ENCODE data around the gene ROPN1L. TPM values are rescaled to one million over a fixed set of nuclear protein-coding genes. Genes with fewer than 3 reads are reported as not detected.

ROPN1L gene
- total and polyA plus RNA-seq, 2 of the 13 experiments (the other 11 are each of a cell fraction or from before 2014, with no cell fraction given), result not detected

- FAIRE-seq, result no peak
Measured at GRCh38 chr5:10446490-10446889, 4.8 kb downstream of the ROPN1L start.

GRCh38 chr5:10447041-10447440 lies 5.4 kb downstream of the ROPN1L start:
- no peak for DNase-seq (ENCODE audit: low spot score)
- FAIRE-seq, result no peak
- H3K4me1 ChIP-seq (ENCODE audit: insufficient read depth, low read length), result peaks cover 13% of the 10 kb centered on the region; the same call in 1 of the 2 replicates
- peaks cover 0 to 13% of the 10 kb centered on the region in 2 experiments; a peak in 3 of 5 replicates for H3K27me3 ChIP-seq (ENCODE audit: control insufficient read depth in 1 of 2, insufficient read depth in 2 of 2, low read length in 2 of 2)
- no peak for ATAC-seq
- H3K9ac ChIP-seq (ENCODE audit: insufficient read depth, low read depth, low read length), result no peak overlapping the region
- ChIA-PET CTCF (ENCODE audit: low intra/inter-chr PET ratio, low total read pairs) (no interaction called here), POLR2A (no interaction called here)
- H3K4me3 ChIP-seq (replicated peaks in 1 of 3; ENCODE audit: insufficient read depth in 1 of 3, low read depth in 2 of 3, low read length in 3 of 3), result no peak overlapping the region
- in situ Hi-C loops (cut with HindIII; ENCODE audit: extremely low pct_ligation_motif_present, low pct_unique_long_range_greater_than_20kb), result no loop called here
- H3K36me3 ChIP-seq (replicated peaks in 1 of 2; ENCODE audit: control insufficient read depth in 1 of 2, insufficient read depth in 2 of 2, low read length in 2 of 2), result no peaks in the 10 kb centered on the region
- intact Hi-C loops (cut with micrococcal nuclease; ENCODE audit: unreplicated experiment), result no loop called here
- H2AFZ ChIP-seq (ENCODE audit: low read length), result no peak overlapping the region
- no peaks in the 10 kb centered on the region for H3K9me3 ChIP-seq (ENCODE audit: low read length)
- no peaks in the 10 kb centered on the region for H3K79me2 ChIP-seq (ENCODE audit: insufficient read depth, low read length)
- 11% methylated on average over 4 of the region's 4 CpGs for WGBS (ENCODE audit: low lambda C conversion rate)
- no peaks in the 10 kb centered on the region for H4K20me1 ChIP-seq (ENCODE audit: insufficient read depth, low read length)
- H3K4me2 ChIP-seq (ENCODE audit: low read depth, low read length), result no peak overlapping the region
- H3K27ac ChIP-seq (ENCODE audit: extremely low read length, insufficient read depth, low read length), result no peak overlapping the region
- BruUV-seq (replicated peaks), result no TSS peak
- no peak for TF ChIP-seq BCLAF1 (IDR thresholded peaks at IDR 0.05)
- no peak for TF ChIP-seq ZNF10 (CRISPR knock-in tag; IDR thresholded peaks at IDR 0.05; ENCODE audit: borderline replicate concordance, low read depth)
- no peak for TF ChIP-seq ZNF263 (CRISPR knock-in tag; IDR thresholded peaks at IDR 0.05)
- TF ChIP-seq ZNF24 (IDR thresholded peaks at IDR 0.05), result no peak
- TF ChIP-seq, protein P1, sequence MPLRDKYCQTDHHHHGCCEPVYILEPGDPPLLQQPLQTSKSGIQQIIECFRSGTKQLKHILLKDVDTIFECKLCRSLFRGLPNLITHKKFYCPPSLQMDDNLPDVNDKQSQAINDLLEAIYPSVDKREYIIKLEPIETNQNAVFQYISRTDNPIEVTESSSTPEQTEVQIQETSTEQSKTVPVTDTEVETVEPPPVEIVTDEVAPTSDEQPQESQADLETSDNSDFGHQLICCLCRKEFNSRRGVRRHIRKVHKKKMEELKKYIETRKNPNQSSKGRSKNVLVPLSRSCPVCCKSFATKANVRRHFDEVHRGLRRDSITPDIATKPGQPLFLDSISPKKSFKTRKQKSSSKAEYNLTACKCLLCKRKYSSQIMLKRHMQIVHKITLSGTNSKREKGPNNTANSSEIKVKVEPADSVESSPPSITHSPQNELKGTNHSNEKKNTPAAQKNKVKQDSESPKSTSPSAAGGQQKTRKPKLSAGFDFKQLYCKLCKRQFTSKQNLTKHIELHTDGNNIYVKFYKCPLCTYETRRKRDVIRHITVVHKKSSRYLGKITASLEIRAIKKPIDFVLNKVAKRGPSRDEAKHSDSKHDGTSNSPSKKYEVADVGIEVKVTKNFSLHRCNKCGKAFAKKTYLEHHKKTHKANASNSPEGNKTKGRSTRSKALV (CRISPR knock-in tag; IDR thresholded peaks at IDR 0.05), result no peak
- TF ChIP-seq FOXJ3 (CRISPR knock-in tag; IDR thresholded peaks at IDR 0.05; ENCODE audit: borderline replicate concordance), result no peak

More at GRCh38 chr5:10446490-10446889, 4.8 kb downstream of the ROPN1L start:
- ChIA-PET POLR2A (no interaction called here), CTCF (ENCODE audit: low intra/inter-chr PET ratio, low total read pairs) (no interaction called here)
- DNase-seq (ENCODE audit: low spot score) (no peak), ATAC-seq (no peak)
- no peaks in the 10 kb centered on the region for H3K79me2 ChIP-seq (ENCODE audit: insufficient read depth, low read length)
- TF ChIP-seq, protein P2, sequence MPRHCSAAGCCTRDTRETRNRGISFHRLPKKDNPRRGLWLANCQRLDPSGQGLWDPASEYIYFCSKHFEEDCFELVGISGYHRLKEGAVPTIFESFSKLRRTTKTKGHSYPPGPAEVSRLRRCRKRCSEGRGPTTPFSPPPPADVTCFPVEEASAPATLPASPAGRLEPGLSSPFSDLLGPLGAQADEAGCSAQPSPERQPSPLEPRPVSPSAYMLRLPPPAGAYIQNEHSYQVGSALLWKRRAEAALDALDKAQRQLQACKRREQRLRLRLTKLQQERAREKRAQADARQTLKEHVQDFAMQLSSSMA (CRISPR knock-in tag; IDR thresholded peaks at IDR 0.05), result no peak
- no peak for TF ChIP-seq CSRNP1 (CRISPR knock-in tag; IDR thresholded peaks at IDR 0.05)
- no peak for TF ChIP-seq TBP (CRISPR knock-in tag; IDR thresholded peaks at IDR 0.05)
- no peak for TF ChIP-seq NR2F6 (IDR thresholded peaks at IDR 0.05)
- TF ChIP-seq NR2F6 (CRISPR knock-in tag; IDR thresholded peaks at IDR 0.05), result no peak
- TF ChIP-seq NFE2L2 (IDR thresholded peaks at IDR 0.05; ENCODE audit: low read length), result no peak
- 29% methylated on average over 7 of the region's 7 CpGs for whole genome bisulfite sequencing (ENCODE audit: low lambda C conversion rate)
- H3K4me2 ChIP-seq (ENCODE audit: low read depth, low read length), result no peak overlapping the region
- no peak overlapping the region for H2AFZ ChIP-seq (ENCODE audit: low read length)
- no peaks in the 10 kb centered on the region for H3K9me3 ChIP-seq (ENCODE audit: low read length)
- no TSS peak for BruUV-seq (replicated peaks)
- H4K20me1 ChIP-seq (ENCODE audit: insufficient read depth, low read length), result no peaks in the 10 kb centered on the region
- peaks cover 0 to 15% of the 10 kb centered on the region in 2 experiments; a peak in 3 of 5 replicates for H3K27me3 ChIP-seq (ENCODE audit: control insufficient read depth in 1 of 2, insufficient read depth in 2 of 2, low read length in 2 of 2)
- no peaks in the 10 kb centered on the region for H3K36me3 ChIP-seq (replicated peaks in 1 of 2; ENCODE audit: control insufficient read depth in 1 of 2, insufficient read depth in 2 of 2, low read length in 2 of 2)
- in situ Hi-C loops (cut with HindIII; ENCODE audit: extremely low pct_ligation_motif_present, low pct_unique_long_range_greater_than_20kb) (no loop called here), intact Hi-C loops (cut with micrococcal nuclease; ENCODE audit: unreplicated experiment) (no loop called here)
- no peak overlapping the region for H3K9ac ChIP-seq (ENCODE audit: insufficient read depth, low read depth, low read length)
- no peak overlapping the region for H3K4me3 ChIP-seq (replicated peaks in 1 of 3; ENCODE audit: insufficient read depth in 1 of 3, low read depth in 2 of 3, low read length in 3 of 3)
- H3K4me1 ChIP-seq (ENCODE audit: insufficient read depth, low read length), result peaks cover 13% of the 10 kb centered on the region; the same call in 1 of the 2 replicates
- H3K27ac ChIP-seq (ENCODE audit: extremely low read length, insufficient read depth, low read length), result no peak overlapping the region
